Fibroblast of mammary gland (primary cell): Measurements from ENCODE around the gene TUBGCP3.

Experiments used
- DNase-seq: peaks from one replicate; pipeline ENCODE4 v3.0.0-alpha.2; 2010; ENCODE audit warnings: low read depth
- H3K4me3 ChIP-seq: 2 replicates; pipeline ENCODE4 v1.5.1; 2011; ENCODE audit warnings: low read depth, mild to moderate bottlenecking, low read length, moderate library complexity; ENCODE audit not compliant: control insufficient read depth
- CTCF ChIP-seq: conservative IDR thresholded peaks from 2 replicates; pipeline ENCODE4 v1.5.1; 2011; ENCODE audit warnings: low read depth, low read length, inconsistent platforms; ENCODE audit not compliant: control insufficient read depth, insufficient read depth

The TUBGCP3 gene

DNA sequence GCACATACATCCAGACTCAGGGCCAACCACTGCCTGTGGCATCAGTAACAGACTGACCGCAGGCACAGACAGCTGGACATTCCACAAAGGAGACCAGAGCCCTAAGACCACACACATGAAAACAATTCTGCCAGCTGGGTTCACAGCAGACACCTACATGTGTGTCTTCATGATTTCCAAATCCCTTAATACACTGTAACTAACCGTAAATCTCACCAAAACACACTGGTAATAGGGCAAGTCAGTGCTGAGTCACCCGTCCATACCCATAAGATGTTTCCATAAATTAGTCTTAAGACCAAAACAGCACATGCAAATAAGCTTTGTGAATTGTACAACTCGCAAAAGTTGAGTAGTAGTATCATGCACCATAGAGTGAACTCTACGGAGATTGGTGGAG, 65.4 kb downstream of the TUBGCP3 start:
- no peak overlapping the region for H3K4me3 ChIP-seq
- TF ChIP-seq CTCF: no peak
- peak; percentile 80 for DNase-seq

DNA sequence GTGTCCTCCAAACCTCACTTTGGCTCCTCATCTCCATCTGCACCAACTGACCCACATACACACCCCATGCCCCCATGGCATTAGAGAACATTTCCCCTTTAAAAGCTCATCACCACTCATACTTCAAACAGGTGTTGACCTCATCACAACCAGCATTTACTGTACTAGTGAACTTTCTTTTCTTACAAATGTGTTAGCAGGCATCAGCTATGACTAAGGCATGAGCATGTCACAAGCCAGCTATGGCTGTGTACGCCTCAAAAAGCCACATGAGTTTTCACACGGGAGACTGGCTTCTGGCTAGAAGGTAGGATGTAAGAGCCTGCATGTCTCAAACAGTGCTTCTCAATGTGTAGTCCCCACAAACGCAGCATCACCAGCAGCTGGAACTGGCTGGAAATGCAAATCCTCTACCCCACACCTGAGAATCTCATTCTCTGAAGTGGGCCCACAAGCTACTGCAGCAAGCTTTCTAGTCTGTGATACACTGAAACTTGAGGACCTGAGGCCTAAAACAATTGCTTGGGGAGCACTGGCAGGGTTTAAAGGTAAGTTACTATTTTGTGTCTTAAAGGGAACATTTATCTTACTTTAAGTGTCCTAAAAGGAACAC, 66.8 kb downstream of the TUBGCP3 start:
- DNase-seq: peak; percentile 29
- no peak for TF ChIP-seq CTCF
- H3K4me3 ChIP-seq: no peak overlapping the region

DNA sequence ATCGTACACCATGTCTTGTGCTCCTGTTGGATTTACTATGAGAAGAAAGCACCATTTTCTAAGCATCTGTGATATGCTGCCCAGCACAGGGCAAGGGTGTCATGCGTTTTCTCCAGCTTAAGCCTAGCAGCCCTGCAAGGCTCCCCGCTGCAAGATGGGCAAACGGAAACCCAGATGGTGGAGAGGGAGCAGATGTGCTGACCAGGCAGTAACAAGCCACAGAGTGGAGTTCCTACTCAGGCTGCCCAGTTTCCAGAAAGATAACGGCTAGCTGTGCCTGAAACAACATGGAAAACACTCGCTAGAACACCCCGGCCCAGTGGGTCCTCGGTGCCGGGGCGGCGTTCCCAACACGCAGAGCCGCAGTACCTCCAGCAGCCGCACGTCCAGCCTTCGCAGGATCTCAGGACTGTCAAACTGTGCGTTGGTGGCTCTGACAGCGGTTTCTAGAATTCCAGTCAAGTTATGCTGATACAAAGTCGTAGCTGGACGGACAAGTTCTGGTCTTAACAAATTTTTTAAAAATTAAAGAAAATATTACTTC, 68.4 kb downstream of the TUBGCP3 start:
- H3K4me3 ChIP-seq: no peak overlapping the region
- DNase-seq: no peak
- no peak for TF ChIP-seq CTCF

DNA sequence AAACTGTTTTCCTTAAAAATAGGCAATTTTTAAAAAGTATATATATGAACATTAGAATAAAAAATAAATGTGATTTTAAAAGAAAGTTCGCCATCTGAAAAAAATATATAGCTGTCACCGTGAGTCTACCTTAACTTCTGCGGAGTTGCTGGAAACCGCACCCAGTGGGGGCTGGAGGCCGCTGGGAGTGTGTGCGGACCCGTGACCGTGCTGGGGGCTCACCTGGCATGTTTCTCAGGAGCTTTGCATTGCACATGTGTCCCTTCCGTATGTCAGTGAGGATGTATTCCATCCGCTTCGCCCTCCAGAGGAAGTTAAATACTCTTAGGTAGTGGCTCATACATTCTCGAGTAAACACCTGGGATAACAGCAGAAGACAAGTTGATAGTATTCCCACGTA, 71.7 kb downstream of the TUBGCP3 start:
- DNase-seq: no peak
- TF ChIP-seq CTCF: no peak
- H3K4me3 ChIP-seq: no peak overlapping the region

GRCh38 chr13:112513761-112514160, 74.2 kb downstream of the TUBGCP3 start:
- H3K4me3 ChIP-seq: no peak overlapping the region
- DNase-seq: no peak
- TF ChIP-seq CTCF: no peak

GRCh38 chr13:112510987-112511685, 76.8 kb downstream of the TUBGCP3 start:
- no peak overlapping the region for H3K4me3 ChIP-seq
- DNase-seq: no peak
- no peak for TF ChIP-seq CTCF
